Small intestine (tissue), 7 donors: ENCODE measurements around the gene CENPK. TPM values are rescaled to one million over a fixed set of nuclear protein-coding genes. Genes with fewer than 3 reads are reported as not detected.
A peak's percentile ranks its signal among the peaks of the same experiment; 100 is the strongest.
"Not testable (repeated sequence)": the region's sequence is repeated elsewhere in the genome, so short reads cannot be mapped to it uniquely, and the experiment has no call there.

ENCODE experiments used
- DNase-seq, 2 donors: peaks; one replicate each; pipeline versions ENCODE4 v3.0.0 to v3.0.0-alpha.2; 2013
- FAIRE-seq: peaks from 2 replicates; lab custom pipeline; 2012; peaks lifted over from hg19 to GRCh38; lab: Jason Lieb, UNC
- H3K27ac ChIP-seq, 3 donors: one replicate each; pipeline ENCODE4 v1.5.1; 2013; ENCODE audit warnings: low read length in 2 of 3, mild to moderate bottlenecking in 2 of 3, control low read depth in 1 of 3, inconsistent platforms in 1 of 3, low read depth in 1 of 3, moderate library complexity in 1 of 3
- H3K27me3 ChIP-seq, 3 donors: one replicate each; pipeline ENCODE4 v1.6.1; 2013; ENCODE audit warnings: low read length in 3 of 3, inconsistent platforms in 1 of 3; ENCODE audit not compliant: control insufficient read depth in 3 of 3, insufficient read depth in 3 of 3
- H3K36me3 ChIP-seq, 3 donors: one replicate each; pipeline ENCODE4 v1.6.1; 2013; ENCODE audit warnings: low read length in 3 of 3, inconsistent platforms in 1 of 3, low read depth in 1 of 3, mild to moderate bottlenecking in 1 of 3, moderate library complexity in 1 of 3; ENCODE audit not compliant: control insufficient read depth in 3 of 3, insufficient read depth in 2 of 3
- H3K4me1 ChIP-seq, 3 donors: one replicate each; pipeline ENCODE4 v1.6.1; 2013; ENCODE audit warnings: low read length in 2 of 3, inconsistent platforms in 1 of 3, low read depth in 1 of 3, mild to moderate bottlenecking in 1 of 3, moderate library complexity in 1 of 3; ENCODE audit not compliant: control insufficient read depth in 3 of 3, insufficient read depth in 2 of 3
- H3K4me3 ChIP-seq, 3 donors: one replicate each; pipeline ENCODE4 v1.5.1; 2013; ENCODE audit warnings: low read length in 3 of 3, control low read depth in 1 of 3, inconsistent platforms in 1 of 3, low read depth in 1 of 3, mild to moderate bottlenecking in 1 of 3, moderate library complexity in 1 of 3
- H3K9me3 ChIP-seq, 2 donors: one replicate each; pipeline ENCODE4 v1.6.1; 2013; ENCODE audit warnings: low read depth in 1 of 2, low read length in 1 of 2; ENCODE audit not compliant: control insufficient read depth in 2 of 2, insufficient read depth in 1 of 2
- WGBS, 3 donors: extraction: QIAGEN DNeasy Blood & Tissue Kit; methylation state at CpG; one replicate each; pipeline ENCODE4 v1.1.7; 2013; 5-methylcytosine and 5-hydroxymethylcytosine counted together
- polyA plus RNA-seq, 4 donors: library from polyadenylated mRNA; stranded (reverse) in 3 of 4; unstranded in 1 of 4; fragments of 200-250 nt in 3 of 4; fragments of 120-200 nt in 1 of 4; gene quantifications; one replicate each; pipeline versions ENCODE4 v1.2.1 to v1.2.3, GENCODE V29; 2013
- donor health status: healthy with polysubstance abuse.
- donor health status: control.
- donor health status: control.
- donor health status: Bipolar disorder and iron deficiency.
- donor health status: healthy.

Gene CENPK
- polyA plus RNA-seq, 4 donors = 2.7 to 20.0 (median 8.2) TPM

DNA sequence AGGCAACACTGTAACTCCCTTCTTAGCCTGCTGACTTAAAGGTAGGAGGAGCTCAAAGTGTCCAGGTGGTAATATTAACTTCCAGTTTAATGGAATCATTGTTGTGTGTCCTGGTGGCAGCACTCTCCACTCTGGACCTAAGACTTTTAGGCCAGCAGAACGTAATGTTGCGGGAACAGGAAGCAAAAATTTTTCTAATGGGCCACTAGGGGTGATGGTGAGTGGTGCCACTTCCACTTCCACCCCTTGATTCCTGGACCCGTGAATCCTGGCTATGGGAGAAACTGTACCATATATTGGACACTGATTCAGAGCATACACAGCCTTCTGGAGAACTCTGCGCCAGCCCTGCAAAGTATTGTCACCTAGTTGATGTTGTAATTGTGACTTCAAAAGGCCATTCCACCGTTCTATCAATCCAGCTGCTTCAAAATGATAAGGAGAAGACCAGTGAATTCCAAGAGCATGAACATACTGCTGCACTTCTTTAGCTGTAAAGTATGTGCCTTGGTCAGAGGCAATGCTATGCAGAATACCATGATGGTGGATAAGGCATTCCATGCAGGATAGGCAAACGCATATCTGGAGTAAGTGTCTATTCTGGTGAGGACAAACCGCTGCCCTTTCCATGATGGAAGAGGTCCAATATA, 74.8 kb downstream of the CENPK start:
- not testable (repeated sequence) for H3K4me3 ChIP-seq, H3K27ac ChIP-seq, DNase-seq, FAIRE-seq, H3K4me1 ChIP-seq, H3K27me3 ChIP-seq, H3K36me3 ChIP-seq, H3K9me3 ChIP-seq
- WGBS, 3 donors = 80 to 90% (median 87%) methylated on average over 7 of the region's 7 CpGs

DNA sequence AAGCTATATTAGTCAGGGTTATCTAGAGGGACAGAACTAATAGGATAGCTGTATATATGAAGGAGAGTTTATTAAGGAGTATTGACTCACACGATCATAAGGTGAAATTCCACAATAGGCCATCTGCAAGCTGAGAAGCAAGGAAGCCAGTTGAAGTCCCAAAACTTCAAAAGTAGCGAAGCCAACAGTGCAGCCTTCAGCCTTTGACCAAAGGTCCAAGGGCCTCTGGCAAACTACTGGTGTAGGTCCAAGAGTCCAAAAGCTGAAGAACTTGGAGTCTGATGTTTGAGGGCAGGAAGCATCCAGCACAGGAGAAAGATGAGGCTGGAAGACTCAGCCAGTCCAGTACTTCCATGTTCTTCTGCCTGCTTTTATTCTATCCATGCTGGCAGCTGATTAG, 76.2 kb downstream of the CENPK start:
- not testable (repeated sequence) for H3K36me3 ChIP-seq, H3K9me3 ChIP-seq, H3K27ac ChIP-seq, H3K27me3 ChIP-seq, FAIRE-seq, H3K4me3 ChIP-seq, H3K4me1 ChIP-seq
- WGBS, 3 donors = 21 to 77% (median 56%) methylated on average over 2 of the region's 2 CpGs
- peak in 1 of 2 donors; percentile 50 for DNase-seq

- no peaks in the 10 kb centered on the region for H3K36me3 ChIP-seq
- H3K4me1 ChIP-seq = peaks cover 0 to 7% (median 0%) of the 10 kb centered on the region in 3 donors
- no peak overlapping the region for H3K4me3 ChIP-seq
- no peaks in the 10 kb centered on the region for H3K27me3 ChIP-seq
- DNase-seq (no peak), FAIRE-seq (no peak)
- 96 to 97% (median 96%) methylated on average over 21 to 28 of the region's 28 CpGs for WGBS, 3 donors
- no peaks in the 10 kb centered on the region for H3K9me3 ChIP-seq
- H3K27ac ChIP-seq = no peak overlapping the region
Observed at GRCh38 chr5:65485405-65485804, 77.6 kb downstream of the CENPK start.

GRCh38 chr5:65483546-65484346, 79.2 kb downstream of the CENPK start:
- Histone ChIP-seq H3K27ac (peak overlapping the region in 1 of 3 donors; percentile 82), H3K4me1 (peaks cover 0 to 8% (median 0%) of the 10 kb centered on the region in 3 donors), H3K9me3 (no peaks in the 10 kb centered on the region), H3K4me3 (no peak overlapping the region), H3K27me3 (no peaks in the 10 kb centered on the region), H3K36me3 (no peaks in the 10 kb centered on the region)
- no peak for FAIRE-seq
- WGBS, 3 donors = 21 to 28% (median 23%) methylated on average over 3 of the region's 3 CpGs
- DNase-seq = peak; percentile 59 to 72

- Histone ChIP-seq H3K9me3 (no peaks in the 10 kb centered on the region), H3K4me3 (peak overlapping the region; percentile 48 to 70 (median 50)), H3K4me1 (peaks cover 0 to 8% (median 0%) of the 10 kb centered on the region in 3 donors), H3K36me3 (no peaks in the 10 kb centered on the region), H3K27me3 (no peaks in the 10 kb centered on the region), H3K27ac (peak overlapping the region; percentile 55 to 82 (median 67))
- FAIRE-seq (no peak), DNase-seq (peak; percentile 70 to 72)
- WGBS, 3 donors = 0% methylated on average over 12 of the region's 12 CpGs
Observed at GRCh38 chr5:65482736-65483545, 80.0 kb downstream of the CENPK start.

DNA sequence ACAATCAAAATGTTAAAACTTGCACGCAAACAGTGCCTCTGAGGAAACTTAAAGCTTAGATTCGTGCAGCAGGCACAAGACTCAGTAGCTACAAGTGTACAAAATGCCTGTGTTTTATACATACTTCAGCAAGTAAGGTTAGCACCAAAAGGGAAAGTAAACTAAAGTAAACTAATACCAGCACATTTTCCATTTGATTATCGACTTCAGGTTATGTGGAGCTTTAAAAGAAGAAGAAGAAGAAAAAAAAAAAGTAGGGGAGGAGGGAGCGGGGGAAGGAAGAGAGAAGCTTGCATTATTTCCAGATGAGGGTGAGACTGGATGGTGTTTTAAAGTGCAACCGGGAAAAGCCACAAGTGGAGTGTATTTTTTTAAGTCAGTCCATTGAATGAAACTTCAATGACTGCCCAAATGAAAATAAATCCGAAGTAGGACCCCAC, 80.7 kb downstream of the CENPK start:
- Histone ChIP-seq H3K9me3 (no peaks in the 10 kb centered on the region), H3K27me3 (no peaks in the 10 kb centered on the region), H3K4me3 (peak overlapping the region; percentile 48 to 70 (median 50)), H3K27ac (peak overlapping the region; percentile 41 to 82 (median 67)), H3K36me3 (no peaks in the 10 kb centered on the region), H3K4me1 (peaks cover 0 to 8% (median 0%) of the 10 kb centered on the region in 3 donors)
- FAIRE-seq (no peak), DNase-seq (peak in 1 of 2 donors; percentile 24)
- WGBS, 3 donors = 0 to 1% (median 1%) methylated on average over 6 of the region's 6 CpGs

- Histone ChIP-seq H3K4me3 (peak within 1 kb of the TSS; percentile 48 to 70 (median 50)), H3K27me3 (no peaks in the 10 kb centered on the region), H3K27ac (peak within 1 kb of the TSS; percentile 41 to 82 (median 67)), H3K9me3 (no peaks in the 10 kb centered on the region), H3K36me3 (no peaks in the 10 kb centered on the region), H3K4me1 (peaks cover 0 to 8% (median 0%) of the 10 kb centered on the region in 3 donors)
- FAIRE-seq = no peak
- 0% methylated on average over 12 of the region's 12 CpGs for WGBS, 3 donors
- peak; percentile 71 to 84 for DNase-seq
Observed at GRCh38 chr5:65481635-65482295, 81.2 kb downstream of the CENPK start, which contains the start of gene ADAMTS6. Gene ADAMTS6 (minus strand): TSS chr5:65481920. CDS start chr5:65473673, 8,247 bp downstream.
